ENCODE measurements around the gene IL25. TPM values are rescaled to one million over a fixed set of nuclear protein-coding genes. Genes with fewer than 3 reads are reported as not detected.

Gene IL25
- total and polyA plus RNA-seq, 2 of the 8 experiments (the other 6 are each of a cell fraction or from before 2014, with no cell fraction given) = not detected

DNA sequence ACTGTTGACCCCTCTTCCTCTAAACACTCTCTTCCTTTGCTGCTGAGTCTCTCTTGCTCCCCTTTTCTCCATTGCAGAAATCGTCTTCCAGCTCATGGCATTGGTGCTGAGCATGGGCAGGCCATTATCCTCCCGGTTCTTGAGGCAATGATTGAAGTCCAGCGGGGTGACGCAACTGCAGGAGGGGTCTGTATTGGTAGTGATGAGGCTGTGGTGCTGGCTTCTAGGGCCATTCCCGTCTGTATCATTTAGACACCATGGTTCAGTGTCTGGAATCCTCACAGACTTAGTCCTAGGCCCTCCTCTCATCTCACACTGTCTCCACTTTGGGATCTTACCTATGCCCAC, 19.2 kb upstream of the IL25 start:
- peak overlapping the region in 2 of 4 experiments; percentile 72 to 84; a peak in 2 of 8 replicates for H3K4me3 ChIP-seq (ENCODE audit: extremely low read depth in 1 of 4, insufficient read depth in 2 of 4, low read depth in 3 of 4, low read length in 4 of 4)
- no peak for FAIRE-seq
- TF ChIP-seq EGR1 (IDR thresholded peaks at IDR 0.05; ENCODE audit: borderline replicate concordance, low read depth, low read length) (no peak), RAD21 (IDR thresholded peaks at IDR 0.05 in 1 of 2, conservative IDR thresholded peaks at IDR 0.05 in 1 of 2; ENCODE audit: low read depth in 2 of 2, low read length in 2 of 2) (no peak), SP4 (IDR thresholded peaks at IDR 0.05; ENCODE audit: low read length) (no peak), RNF2 (IDR thresholded peaks at IDR 0.05; ENCODE audit: borderline replicate concordance, low read depth, low read length, missing control alignments, poor library complexity, severe bottlenecking) (no peak)
- TF ChIP-seq, protein P1, sequence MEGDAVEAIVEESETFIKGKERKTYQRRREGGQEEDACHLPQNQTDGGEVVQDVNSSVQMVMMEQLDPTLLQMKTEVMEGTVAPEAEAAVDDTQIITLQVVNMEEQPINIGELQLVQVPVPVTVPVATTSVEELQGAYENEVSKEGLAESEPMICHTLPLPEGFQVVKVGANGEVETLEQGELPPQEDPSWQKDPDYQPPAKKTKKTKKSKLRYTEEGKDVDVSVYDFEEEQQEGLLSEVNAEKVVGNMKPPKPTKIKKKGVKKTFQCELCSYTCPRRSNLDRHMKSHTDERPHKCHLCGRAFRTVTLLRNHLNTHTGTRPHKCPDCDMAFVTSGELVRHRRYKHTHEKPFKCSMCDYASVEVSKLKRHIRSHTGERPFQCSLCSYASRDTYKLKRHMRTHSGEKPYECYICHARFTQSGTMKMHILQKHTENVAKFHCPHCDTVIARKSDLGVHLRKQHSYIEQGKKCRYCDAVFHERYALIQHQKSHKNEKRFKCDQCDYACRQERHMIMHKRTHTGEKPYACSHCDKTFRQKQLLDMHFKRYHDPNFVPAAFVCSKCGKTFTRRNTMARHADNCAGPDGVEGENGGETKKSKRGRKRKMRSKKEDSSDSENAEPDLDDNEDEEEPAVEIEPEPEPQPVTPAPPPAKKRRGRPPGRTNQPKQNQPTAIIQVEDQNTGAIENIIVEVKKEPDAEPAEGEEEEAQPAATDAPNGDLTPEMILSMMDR (IDR thresholded peaks at IDR 0.05; ENCODE audit: control extremely low read depth in 1 of 3, insufficient read depth in 1 of 3, low read depth in 1 of 3, low read length in 3 of 3) = no peak
- TF ChIP-seq, protein P2, sequence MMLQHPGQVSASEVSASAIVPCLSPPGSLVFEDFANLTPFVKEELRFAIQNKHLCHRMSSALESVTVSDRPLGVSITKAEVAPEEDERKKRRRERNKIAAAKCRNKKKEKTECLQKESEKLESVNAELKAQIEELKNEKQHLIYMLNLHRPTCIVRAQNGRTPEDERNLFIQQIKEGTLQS (IDR thresholded peaks at IDR 0.05; ENCODE audit: insufficient read depth, low read depth, low read length) = no peak

More for the DNA sequence above, 19.2 kb upstream of the IL25 start:
- Histone ChIP-seq H2AK5ac (ENCODE audit: low read depth, low read length) (peak overlapping the region; percentile 41; the same call in 1 of the 2 replicates), H3K4ac (replicated peaks; ENCODE audit: insufficient read length, low read depth, low read length) (no peak overlapping the region), H3K18ac (ENCODE audit: extremely low read depth, low read length) (no peak overlapping the region), H2BK15ac (ENCODE audit: low read length) (no peak overlapping the region), H3K36me3 (ENCODE audit: control insufficient read depth in 2 of 4, insufficient read depth in 4 of 4, low read length in 3 of 4) (peaks cover 0 to 11% (median 5%) of the 10 kb centered on the region in 4 experiments; a peak in 4 of 8 replicates), H4K20me1 (replicated peaks in 1 of 2; ENCODE audit: control insufficient read depth in 1 of 2, insufficient read depth in 2 of 2, low read length in 2 of 2) (peaks cover 0 to 3% of the 10 kb centered on the region in 2 experiments), H3K79me2 (ENCODE audit: control insufficient read depth in 1 of 2, insufficient read depth in 2 of 2, low read length in 2 of 2) (no peaks in the 10 kb centered on the region), H4K5ac (ENCODE audit: insufficient read length, low read depth, low read length) (no peak overlapping the region), H2AFZ (ENCODE audit: low read length) (no peak overlapping the region), H3K23me2 (ENCODE audit: low read depth, low read length) (peaks cover 10% of the 10 kb centered on the region), H3K27ac (ENCODE audit: low read depth, low read length) (no peak overlapping the region), H3K56ac (replicated peaks; ENCODE audit: insufficient read length, low read depth, low read length) (no peak overlapping the region), H3K23ac (ENCODE audit: insufficient read length) (no peak overlapping the region), H3K27me3 (replicated peaks in 1 of 4; ENCODE audit: control insufficient read depth in 3 of 4, extremely low read depth in 1 of 4, insufficient read depth in 3 of 4, low read length in 3 of 4) (peaks cover 0 to 14% (median 10%) of the 10 kb centered on the region in 4 experiments; a peak in 6 of 7 replicates), H2BK12ac (ENCODE audit: low read depth, low read length) (peak overlapping the region; percentile 45; the same call in 1 of the 2 replicates), H3K4me2 (ENCODE audit: insufficient read depth in 1 of 2, low read depth in 2 of 2, low read length in 2 of 2) (peak overlapping the region; percentile 59 to 92; a peak in 2 of 4 replicates), H2BK20ac (ENCODE audit: low read length) (no peak overlapping the region), H3K9me3 (ENCODE audit: insufficient read depth in 2 of 2, low read depth in 1 of 2, low read length in 1 of 2) (no peaks in the 10 kb centered on the region), H3K79me1 (ENCODE audit: low read depth, low read length) (no peaks in the 10 kb centered on the region), H3K9ac (replicated peaks in 1 of 4; ENCODE audit: extremely low read depth in 1 of 4, low read depth in 3 of 4, low read length in 3 of 4) (no peak overlapping the region), H2BK120ac (replicated peaks; ENCODE audit: low read depth, low read length) (no peak overlapping the region), H3K4me1 (replicated peaks in 1 of 4; ENCODE audit: control insufficient read depth in 3 of 4, insufficient read depth in 4 of 4, low read length in 3 of 4) (peaks cover 0 to 3% (median 2%) of the 10 kb centered on the region in 4 experiments; a peak in 4 of 7 replicates), H4K91ac (replicated peaks; ENCODE audit: insufficient read length, low read length) (no peak overlapping the region), H2BK5ac (ENCODE audit: low read depth, low read length) (no peak overlapping the region), H3K14ac (ENCODE audit: insufficient read length) (no peak overlapping the region), H4K8ac (ENCODE audit: extremely low read depth, insufficient read depth, low read length) (no peak overlapping the region)
- no peak for DNase-seq (ENCODE audit: low read depth in 1 of 2, low spot score in 2 of 2)
- POLR2A ChIA-PET (ENCODE audit: partially characterized antibody) = interaction anchor here (0.6 to 6.4 kb wide), 11 partner anchors 10 to 213 kb away, joined by 3 to 73 read pairs (median 4); partner anchors contain the start of genes CMTM5, EFS and PABPN1
- CTCF ChIA-PET (ENCODE audit: partially characterized antibody) = interaction anchor here (0.8 to 20.9 kb wide), 12 partner anchors 8 to 295 kb away, joined by 3 to 333 read pairs (median 4); partner anchors contain the start of genes CMTM5, IL25 and MYH7
- WGBS, 2 experiments (ENCODE audit: extremely low coverage in 1 of 2, insufficient coverage in 1 of 2, insufficient read length in 1 of 2, insufficient replicate concordance in 2 of 2, low coverage in 1 of 2, low lambda C conversion rate in 2 of 2, missing lambda C conversion rate in 1 of 2) = 84% methylated on average over 5 of the region's 5 CpGs; no CpG with 5 or more reads in 1 of the 2 experiments

All from H1 (cell line).